ENCODE data around the gene ADAT3.

DNA sequence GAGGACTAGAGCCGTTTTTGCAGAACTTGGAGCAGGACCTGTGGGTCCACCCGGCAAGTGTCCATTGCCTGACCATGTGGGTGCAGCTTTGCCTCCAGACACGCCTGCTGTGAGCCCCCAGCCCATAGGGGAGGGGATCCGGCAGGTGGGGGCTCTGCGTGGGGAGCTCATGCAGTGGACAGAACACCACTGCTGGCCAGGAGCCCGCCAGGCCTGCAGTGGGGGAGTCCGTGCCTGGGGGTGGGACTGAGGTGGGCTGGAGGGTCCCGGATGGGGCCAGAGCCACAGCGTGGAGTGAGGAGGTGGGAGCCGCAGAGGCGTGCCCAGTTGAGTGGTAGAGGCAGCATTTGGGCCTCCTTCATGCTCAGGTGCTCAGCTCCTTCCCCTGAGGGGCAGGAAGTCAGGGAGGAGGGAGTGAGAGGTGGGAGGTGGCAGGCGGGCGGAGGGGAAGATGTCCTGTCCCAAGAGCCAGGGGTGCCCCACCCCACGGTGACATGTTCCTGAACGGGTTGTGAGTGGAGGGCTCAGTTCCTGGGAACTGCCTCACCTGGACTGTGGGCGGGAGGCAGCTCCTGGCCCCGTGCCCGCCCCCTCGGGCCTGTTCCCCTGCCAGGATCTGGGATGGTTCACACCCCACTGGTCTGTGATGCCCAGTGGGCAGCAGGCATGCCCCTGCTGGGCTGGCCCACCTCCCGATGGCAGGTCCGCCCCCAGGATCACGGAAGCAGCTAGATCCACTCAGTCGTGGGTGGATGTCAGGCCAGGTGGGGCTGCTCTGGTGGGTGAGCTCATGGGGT, 8.8 kb downstream of the ADAT3 start:
- no peak for TF ChIP-seq ZNF274 (IDR thresholded peaks at IDR 0.05; ENCODE audit: low read depth, low read length)
- TF ChIP-seq YY1 (IDR thresholded peaks at IDR 0.05; ENCODE audit: insufficient read depth, insufficient read length) = no peak
